ENCODE results near the gene PTGES2.

Gene PTGES2

GRCh38 chr9:128102861-128103588 is 24.5 kb downstream of the PTGES2 start:
- DNase-seq, result no peak

DNA sequence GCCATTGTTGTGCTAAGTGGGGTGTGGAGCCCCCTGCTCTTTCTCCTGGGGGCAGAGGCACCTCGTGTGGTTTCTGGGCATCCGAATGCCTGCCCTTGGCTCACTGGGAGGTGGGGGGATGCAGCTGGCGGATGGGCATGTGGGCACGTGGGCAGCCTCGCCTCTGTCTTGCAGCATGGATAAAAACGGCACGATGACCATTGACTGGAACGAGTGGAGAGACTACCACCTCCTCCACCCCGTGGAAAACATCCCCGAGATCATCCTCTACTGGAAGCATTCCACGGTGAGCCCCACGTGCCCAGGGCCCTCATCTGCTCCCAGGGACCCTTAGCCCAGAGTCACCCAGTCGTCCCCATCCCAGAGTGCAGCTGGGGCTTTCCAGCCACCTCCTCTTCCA is 25.3 kb downstream of the PTGES2 start:
- DNase-seq, result no peak

GRCh38 chr9:128101690-128102089 is 25.8 kb downstream of the PTGES2 start:
- DNase-seq, result no peak

DNA sequence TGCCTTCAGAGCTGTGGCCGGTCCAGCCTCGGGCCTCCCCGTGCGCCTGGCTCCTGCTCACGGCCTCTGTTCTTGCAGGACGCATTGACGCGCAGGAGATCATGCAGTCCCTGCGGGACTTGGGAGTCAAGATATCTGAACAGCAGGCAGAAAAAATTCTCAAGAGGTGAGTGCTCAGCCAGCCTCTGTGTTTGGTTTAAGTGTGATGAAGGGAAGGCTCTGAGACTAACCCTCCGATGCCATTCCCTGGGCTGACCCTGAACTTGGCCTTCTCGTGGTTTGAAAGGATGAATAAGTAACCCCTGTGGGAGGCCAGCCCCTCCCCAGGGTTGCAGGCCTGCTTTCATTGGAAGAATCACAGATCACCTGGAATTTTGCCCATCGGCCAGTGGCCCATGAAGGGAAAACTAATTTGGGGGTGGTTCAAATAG is 26.3 kb downstream of the PTGES2 start:
- no peak for DNase-seq

GRCh38 chr9:128100581-128100980 is 26.9 kb downstream of the PTGES2 start:
- no peak for DNase-seq

GRCh38 chr9:128099932-128100491 is 27.5 kb downstream of the PTGES2 start:
- no peak for DNase-seq

DNA sequence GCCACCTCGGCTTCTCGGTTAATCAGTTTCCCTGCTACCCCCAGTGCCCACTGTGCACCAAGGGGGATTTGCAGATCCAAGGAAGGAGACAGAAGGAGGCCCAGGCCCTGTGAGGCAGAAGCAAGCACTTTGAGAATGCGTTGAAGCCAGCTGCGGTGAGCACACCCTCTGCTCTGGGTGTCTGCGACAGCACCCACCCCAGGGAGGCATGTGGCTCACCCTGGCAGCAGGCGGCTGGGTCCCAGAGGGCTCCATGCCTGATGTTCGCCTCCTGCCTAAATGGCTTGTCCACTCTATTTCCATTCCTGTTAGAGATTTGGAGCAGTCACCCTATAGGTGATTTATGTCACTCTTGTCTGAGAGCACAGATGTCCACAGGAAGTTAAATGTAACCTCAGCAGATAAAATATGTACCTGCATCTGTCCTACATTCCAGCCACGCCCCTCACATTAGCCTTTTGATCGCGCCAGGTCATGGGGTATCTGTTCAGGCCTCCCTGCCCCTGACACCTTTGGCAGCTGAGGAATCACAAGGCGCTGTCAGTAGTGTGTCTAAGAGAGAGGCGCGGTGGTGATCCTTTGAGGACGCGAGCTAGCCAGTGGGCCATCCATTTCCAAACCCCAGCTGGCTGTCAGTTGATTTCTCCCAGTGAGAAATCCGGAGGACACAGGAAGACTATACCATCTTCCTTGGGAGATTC is 28.1 kb downstream of the PTGES2 start:
- DNase-seq, result peak; percentile 33

DNA sequence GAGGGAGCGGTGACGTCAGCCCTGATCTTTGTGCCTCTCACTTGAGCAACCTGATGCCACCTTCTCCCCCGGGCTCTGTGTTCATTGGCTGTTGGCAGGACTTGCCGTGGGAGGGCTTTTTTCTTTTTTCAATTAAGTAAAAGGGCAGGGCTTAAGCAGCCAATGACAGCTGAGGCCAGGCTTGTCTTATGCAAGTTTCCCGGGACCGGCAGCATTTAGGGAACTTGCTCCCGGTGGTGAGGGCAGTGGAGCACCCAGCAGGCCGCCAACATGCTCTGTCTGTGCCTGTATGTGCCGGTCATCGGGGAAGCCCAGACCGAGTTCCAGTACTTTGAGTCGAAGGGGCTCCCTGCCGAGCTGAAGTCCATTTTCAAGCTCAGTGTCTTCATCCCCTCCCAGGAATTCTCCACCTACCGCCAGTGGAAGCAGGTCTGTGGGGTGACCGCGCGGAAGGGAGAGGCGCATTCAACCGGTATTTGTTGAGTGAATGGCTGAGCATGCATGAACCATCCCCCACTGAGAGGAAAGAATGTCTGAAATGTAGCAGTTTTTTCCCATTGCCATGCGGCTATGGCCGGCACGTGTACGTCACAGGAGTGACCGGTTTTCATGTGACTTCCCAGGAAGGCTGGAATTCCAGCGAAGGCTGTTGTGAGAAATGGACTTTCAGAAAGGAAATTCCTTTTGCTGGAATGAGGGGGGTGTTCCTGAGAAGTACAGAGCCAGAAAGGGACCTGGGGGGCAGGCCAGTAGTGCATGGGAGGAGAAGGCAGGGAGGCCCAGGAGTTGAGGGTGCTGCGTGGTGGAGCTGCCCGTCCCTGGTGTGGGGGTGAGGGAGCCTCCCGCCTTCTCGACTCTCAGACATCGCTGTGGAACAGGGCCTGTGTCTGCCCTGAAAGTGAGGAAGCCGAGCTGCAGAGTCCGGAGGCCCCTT is 29.0 kb downstream of the PTGES2 start:
- DNase-seq, result peak; percentile 96

DNA sequence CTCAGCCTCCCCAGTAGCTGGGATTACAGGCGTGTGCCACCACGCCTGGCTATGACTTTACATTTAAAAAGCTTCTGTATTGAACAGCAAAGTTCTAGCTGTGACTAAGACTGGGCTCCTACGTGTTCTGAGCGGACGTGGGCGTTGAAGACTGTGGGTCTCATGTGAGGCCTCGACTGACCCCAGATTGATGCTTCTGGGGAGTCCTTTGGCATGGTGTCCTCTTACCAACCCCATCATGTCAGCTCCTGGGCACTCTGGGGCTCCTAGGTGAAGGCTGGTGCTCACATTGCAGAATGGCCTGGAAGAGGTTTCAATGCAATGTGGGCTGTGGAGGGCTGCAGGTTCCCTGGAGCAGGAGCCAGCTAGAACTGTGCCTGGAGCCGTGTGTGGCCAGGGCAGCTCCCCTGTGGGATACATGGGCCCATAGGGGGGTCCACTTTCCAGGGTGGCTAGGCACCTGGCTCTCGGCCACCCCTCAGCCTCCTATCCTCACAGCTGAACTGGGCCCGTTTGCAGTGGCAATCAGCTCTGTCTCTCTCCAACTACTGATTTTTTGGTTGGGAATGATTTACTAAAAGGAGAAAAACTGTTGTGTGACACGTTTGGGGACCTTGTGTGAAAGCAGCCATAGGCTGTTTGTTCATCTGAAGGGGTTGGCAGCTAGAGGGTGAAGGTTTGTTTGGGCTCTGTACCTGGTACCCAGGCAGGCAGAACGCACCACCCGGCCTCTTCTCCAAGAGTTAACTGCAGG is 29.8 kb downstream of the PTGES2 start:
- DNase-seq, result no peak

- no peak for DNase-seq
These were observed 30.7 kb downstream of the PTGES2 start for GRCh38 chr9:128096616-128097536.

GRCh38 chr9:128094950-128095544 is 32.5 kb downstream of the PTGES2 start:
- no peak for DNase-seq

GRCh38 chr9:128094166-128094949 is 33.2 kb downstream of the PTGES2 start:
- DNase-seq, result peak; percentile 98

DNA sequence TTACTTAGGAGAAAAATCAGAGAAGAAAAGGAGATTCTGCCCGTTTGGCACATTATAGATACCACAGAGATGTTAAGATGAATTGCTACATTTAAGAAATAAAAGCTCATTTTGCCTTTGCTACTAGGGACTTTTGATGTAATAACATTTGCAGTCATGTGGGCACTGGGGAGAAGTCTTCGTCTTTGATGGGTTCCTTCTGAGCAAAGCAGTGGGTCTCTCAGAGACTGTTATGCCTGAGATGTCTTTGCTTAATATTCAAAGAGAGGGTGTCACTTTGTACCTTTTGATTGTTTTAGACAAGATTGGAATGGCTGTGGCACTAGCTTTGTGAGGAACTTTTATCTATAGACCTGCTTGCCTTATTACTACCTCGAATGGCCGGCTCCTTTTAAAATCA is 34.5 kb downstream of the PTGES2 start:
- no peak for DNase-seq

DNA sequence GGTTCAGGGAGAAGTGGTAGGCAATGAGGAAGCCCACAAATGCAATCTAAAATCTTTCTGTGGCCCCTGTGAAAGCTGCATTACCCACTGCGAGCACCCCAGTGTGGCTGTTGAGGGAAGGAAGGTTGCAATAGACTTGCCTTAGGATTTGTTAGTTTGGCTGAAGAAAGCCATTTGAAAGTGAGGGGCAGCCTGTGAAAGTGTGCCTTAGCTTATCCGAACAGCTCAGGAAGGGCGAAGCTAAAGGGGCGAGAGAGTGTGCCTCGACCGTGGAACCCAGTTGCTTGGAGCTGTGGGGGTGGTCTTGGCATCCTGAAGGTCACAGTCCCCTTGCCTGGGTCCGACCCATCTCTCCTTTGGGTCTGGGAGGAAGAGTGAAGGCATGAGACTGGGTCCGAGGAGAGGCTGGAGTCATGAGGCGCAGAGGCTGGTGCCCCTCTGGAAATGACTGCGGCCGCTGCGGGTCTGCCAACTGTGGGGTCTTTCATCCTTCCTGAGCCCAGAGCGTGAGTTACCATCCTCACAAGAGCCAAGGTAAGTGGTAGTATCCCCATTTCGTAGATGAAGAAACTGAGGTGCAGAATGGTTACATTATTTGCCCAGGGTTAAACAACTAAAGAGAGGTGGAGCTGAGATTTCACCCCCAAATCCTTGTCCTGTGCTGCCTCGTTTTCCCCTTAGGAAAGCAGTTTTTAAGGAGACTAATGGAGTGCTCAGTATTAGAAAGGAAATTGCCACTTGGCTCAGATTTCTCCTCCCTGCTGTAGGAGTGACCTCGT is 35.1 kb downstream of the PTGES2 start:
- DNase-seq, result no peak

GRCh38 chr9:128091571-128091970 is 36.0 kb downstream of the PTGES2 start:
- DNase-seq, result no peak

- peak; percentile 91 for DNase-seq
These were observed 36.4 kb downstream of the PTGES2 start for GRCh38 chr9:128091144-128091543.

GRCh38 chr9:128089299-128089698 is 38.2 kb downstream of the PTGES2 start:
- no peak for DNase-seq

GRCh38 chr9:128088253-128088945 is 39.1 kb downstream of the PTGES2 start:
- no peak for DNase-seq
